Stimulated activated naive CD8-positive, alpha-beta T cell treated with anti-CD3 and anti-CD28 coated beads, Interleukin-15, Interleukin-2, amounts not matched to agents 100 ng/mL and 50 ng/mL, for 24 hours (primary cell): ENCODE measurements around the gene PRDM16.

Source experiments
- H3K27ac Mint-ChIP-seq: one replicate; pipeline ENCODE4 v1.8.0; 2021; ENCODE audit warnings: mild to moderate bottlenecking, mixed read lengths
- H3K27me3 Mint-ChIP-seq: one replicate; pipeline ENCODE4 v1.8.0; 2021; ENCODE audit warnings: mixed read lengths
- H3K36me3 Mint-ChIP-seq: one replicate; pipeline ENCODE4 v1.8.0; 2021; ENCODE audit warnings: low read depth, mixed read lengths
- H3K4me1 Mint-ChIP-seq: one replicate; pipeline ENCODE4 v1.8.0; 2021; ENCODE audit warnings: low read depth, mixed read lengths
- H3K4me3 Mint-ChIP-seq: one replicate; pipeline ENCODE4 v1.8.0; 2021; ENCODE audit warnings: mild to moderate bottlenecking, mixed read lengths
- H3K9me3 Mint-ChIP-seq: one replicate; pipeline ENCODE4 v1.8.0; 2021; ENCODE audit warnings: mixed read lengths

The PRDM16 gene

DNA sequence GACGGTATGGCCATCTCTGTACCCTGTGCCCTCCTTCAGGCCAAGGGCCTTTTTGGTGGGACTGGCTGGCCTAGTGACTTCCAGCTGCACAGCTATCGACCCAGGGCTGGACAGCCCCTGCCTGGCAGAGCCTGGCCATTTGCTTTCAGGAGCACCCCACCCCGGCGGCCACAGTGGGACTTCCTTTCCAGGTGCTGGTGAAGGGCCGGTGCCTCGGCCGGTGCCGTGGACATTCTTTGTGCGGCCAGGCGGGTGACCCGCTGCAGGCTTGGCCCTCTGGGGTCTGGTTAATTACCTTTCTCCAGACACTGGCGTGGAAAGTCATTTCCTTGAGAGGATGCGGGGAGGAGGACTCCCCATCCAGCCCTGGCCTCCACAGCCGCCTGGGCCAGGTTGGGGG lies 50.1 kb downstream of the PRDM16 start:
- Mint-ChIP-seq H3K9me3 (no peaks in the 10 kb centered on the region), H3K27me3 (no peaks in the 10 kb centered on the region), H3K36me3 (no peaks in the 10 kb centered on the region), H3K27ac (no peak overlapping the region), H3K4me1 (no peaks in the 10 kb centered on the region), H3K4me3 (no peak overlapping the region)

DNA sequence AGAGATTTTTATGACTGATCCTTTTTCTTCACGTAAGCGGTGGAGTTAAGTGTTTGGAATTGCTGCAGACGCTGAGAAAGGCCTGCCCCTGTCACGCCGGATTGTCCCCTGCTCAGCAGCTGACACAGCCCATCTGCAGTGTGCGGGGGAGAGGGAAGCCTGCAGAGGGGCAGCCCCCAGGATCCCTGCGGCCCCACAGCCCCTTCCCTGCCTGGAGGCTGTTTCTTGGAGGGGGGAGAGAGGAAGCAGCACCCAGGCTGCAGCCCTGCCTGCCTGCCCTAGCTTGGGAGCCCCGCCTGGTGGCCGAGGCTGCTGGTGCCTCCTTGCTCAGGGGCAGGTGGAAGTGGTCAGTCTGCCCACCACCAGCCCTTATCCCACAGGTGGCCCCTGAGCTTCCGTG lies 50.7 kb downstream of the PRDM16 start:
- Mint-ChIP-seq H3K36me3 (no peaks in the 10 kb centered on the region), H3K4me3 (no peak overlapping the region), H3K9me3 (no peaks in the 10 kb centered on the region), H3K4me1 (no peaks in the 10 kb centered on the region), H3K27me3 (no peaks in the 10 kb centered on the region), H3K27ac (no peak overlapping the region)

DNA sequence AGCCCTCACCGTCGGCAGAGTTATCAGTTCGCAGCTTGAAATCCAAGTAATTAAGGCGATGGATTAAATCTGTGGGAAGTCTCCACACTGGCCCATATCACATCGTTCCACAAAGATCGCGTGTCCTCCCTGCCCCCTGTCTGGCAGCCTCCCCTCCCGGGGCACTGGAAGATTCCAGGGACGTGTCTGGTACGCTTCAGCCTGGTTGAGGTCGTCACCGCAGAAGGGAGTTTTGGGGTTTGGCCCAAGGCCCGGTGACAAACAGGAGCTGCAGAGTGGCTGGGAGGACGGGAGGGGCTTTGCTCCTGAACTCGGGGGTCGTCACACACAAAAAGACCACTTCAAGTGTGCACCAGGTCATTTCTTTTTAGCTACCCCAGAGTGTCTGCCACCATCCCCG lies 51.1 kb downstream of the PRDM16 start:
- no peak overlapping the region for H3K27ac Mint-ChIP-seq
- no peaks in the 10 kb centered on the region for H3K9me3 Mint-ChIP-seq
- no peak overlapping the region for H3K4me3 Mint-ChIP-seq
- no peaks in the 10 kb centered on the region for H3K27me3 Mint-ChIP-seq
- no peaks in the 10 kb centered on the region for H3K36me3 Mint-ChIP-seq
- no peaks in the 10 kb centered on the region for H3K4me1 Mint-ChIP-seq

DNA sequence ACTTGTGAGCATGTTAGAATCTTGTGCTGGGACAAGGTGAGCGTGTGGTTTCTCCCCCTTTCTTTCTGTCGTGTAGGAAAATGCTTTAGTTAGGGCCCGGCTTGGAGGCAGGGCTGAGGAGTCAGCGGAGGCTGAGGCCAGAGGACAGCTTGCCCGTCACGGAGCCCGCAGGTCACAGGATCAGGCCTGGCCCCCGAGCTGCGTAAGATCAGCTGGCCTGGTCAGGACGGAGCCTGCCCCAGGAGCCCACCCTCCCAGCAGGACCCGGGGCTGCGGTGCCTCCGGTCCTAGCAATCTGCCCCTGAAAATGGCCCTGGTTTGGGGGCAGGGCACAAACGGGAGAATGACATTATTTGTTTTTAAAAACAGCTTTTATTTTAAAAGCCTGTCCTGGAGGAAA lies 52.0 kb downstream of the PRDM16 start:
- no peak overlapping the region for H3K27ac Mint-ChIP-seq
- H3K4me3 Mint-ChIP-seq = no peak overlapping the region
- H3K4me1 Mint-ChIP-seq = no peaks in the 10 kb centered on the region
- no peaks in the 10 kb centered on the region for H3K9me3 Mint-ChIP-seq
- no peaks in the 10 kb centered on the region for H3K27me3 Mint-ChIP-seq
- no peaks in the 10 kb centered on the region for H3K36me3 Mint-ChIP-seq

DNA sequence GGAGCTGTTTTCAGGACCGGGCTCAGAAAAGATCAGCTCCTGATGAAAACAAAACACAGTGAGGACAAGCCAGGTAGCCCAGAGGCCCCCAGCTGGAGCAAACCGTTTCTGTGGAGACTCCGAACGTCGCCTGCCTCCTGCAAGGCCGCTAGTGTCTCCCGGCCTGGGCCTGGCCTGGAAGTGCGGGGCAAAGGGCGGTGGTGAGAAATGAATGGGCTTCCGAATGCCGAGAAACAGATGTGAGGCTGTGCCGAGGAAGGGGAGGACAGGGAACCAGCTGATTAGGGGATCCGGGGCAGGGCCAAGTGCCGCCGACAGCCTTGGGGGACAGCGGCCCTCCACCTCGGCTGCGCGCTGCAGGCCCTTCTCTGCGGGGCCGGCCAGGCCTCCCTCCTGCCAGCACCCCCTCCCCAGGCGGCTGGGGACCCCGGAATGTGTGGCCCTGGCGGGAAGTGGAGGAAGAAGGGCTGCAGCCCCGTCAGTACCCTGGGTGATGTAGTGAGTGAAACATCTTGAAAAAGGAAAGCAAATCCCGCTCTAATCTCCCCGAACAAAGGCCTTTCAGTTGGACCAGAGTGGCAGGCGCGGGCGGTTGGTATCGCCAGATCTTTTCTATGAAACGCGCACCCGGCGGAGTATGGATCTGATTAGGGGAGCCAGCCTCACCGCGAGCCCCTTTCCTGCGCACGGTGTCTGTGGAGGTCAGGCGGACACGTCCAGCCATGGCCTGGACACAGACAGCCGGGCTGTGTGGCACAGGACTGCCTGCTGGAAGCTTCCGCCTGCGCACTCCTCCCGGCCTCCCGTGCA lies 52.6 kb downstream of the PRDM16 start:
- H3K4me3 Mint-ChIP-seq = no peak overlapping the region
- H3K9me3 Mint-ChIP-seq = no peaks in the 10 kb centered on the region
- no peaks in the 10 kb centered on the region for H3K36me3 Mint-ChIP-seq
- H3K4me1 Mint-ChIP-seq = no peaks in the 10 kb centered on the region
- H3K27me3 Mint-ChIP-seq = no peaks in the 10 kb centered on the region
- no peak overlapping the region for H3K27ac Mint-ChIP-seq

DNA sequence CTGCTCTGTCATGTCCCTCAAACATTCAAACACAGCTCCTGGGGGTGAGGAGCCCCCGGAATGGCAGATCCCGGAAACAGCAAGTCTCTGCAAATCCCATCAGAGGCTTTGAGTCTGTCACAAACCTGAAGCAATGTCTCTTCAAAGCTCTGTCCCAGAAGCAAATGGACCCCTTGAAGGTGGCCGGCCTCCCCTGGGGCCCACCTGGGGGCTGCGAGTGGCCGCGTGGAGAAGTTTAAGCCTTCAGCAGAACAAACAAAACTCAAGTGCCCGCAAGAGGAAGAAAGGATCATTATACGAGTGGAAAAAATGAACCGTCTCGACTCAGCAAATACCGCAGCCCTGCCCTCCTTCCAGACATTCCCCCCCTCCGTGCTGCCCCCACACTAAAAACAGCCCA lies 53.3 kb downstream of the PRDM16 start:
- no peaks in the 10 kb centered on the region for H3K27me3 Mint-ChIP-seq
- no peaks in the 10 kb centered on the region for H3K9me3 Mint-ChIP-seq
- no peaks in the 10 kb centered on the region for H3K4me1 Mint-ChIP-seq
- H3K36me3 Mint-ChIP-seq = no peaks in the 10 kb centered on the region
- no peak overlapping the region for H3K27ac Mint-ChIP-seq
- no peak overlapping the region for H3K4me3 Mint-ChIP-seq

DNA sequence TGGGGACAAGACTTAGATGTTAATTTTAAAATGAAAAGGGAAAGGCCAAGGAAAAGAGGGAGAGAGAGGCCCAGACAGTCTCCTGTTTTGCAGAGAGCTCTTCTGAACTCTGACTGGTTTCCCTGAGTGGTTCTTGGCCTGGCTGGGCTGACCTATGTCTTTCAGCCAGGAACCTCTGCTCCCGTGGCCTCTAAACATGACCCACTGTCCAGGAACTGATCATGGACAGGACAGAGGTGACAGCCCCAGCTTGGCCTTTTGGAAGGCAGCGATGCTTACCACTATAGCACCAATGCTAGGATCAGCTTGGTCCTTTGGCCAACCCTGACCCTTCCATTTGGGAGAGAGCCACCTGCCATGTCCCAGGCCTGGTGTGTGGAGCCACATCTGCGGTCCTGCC lies 55.2 kb downstream of the PRDM16 start:
- Mint-ChIP-seq H3K27ac (no peak overlapping the region), H3K27me3 (no peaks in the 10 kb centered on the region), H3K9me3 (no peaks in the 10 kb centered on the region), H3K4me3 (no peak overlapping the region), H3K4me1 (no peaks in the 10 kb centered on the region), H3K36me3 (no peaks in the 10 kb centered on the region)

DNA sequence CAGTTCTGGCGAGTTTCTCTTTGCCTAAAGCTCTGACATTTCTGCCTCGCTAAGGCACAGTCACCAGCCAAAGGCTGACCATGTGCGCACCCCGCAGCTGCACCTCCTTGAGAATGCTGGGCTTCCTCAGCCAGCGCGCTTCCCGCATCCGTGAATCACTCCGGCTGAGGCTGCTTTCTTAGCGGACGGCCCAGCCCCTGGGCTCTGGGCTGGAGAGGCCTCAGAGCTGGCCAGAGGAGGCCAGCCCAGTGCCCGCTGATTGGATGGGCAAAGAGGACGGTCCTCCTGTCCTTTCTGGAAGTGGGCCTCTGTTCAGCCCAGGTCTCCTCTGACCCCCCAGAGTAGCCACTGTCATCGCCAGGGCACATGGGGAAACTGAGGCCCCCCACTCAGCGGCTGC lies 56.1 kb downstream of the PRDM16 start:
- H3K4me1 Mint-ChIP-seq = no peaks in the 10 kb centered on the region
- H3K9me3 Mint-ChIP-seq = no peaks in the 10 kb centered on the region
- H3K4me3 Mint-ChIP-seq = no peak overlapping the region
- H3K27ac Mint-ChIP-seq = no peak overlapping the region
- H3K36me3 Mint-ChIP-seq = no peaks in the 10 kb centered on the region
- H3K27me3 Mint-ChIP-seq = no peaks in the 10 kb centered on the region

DNA sequence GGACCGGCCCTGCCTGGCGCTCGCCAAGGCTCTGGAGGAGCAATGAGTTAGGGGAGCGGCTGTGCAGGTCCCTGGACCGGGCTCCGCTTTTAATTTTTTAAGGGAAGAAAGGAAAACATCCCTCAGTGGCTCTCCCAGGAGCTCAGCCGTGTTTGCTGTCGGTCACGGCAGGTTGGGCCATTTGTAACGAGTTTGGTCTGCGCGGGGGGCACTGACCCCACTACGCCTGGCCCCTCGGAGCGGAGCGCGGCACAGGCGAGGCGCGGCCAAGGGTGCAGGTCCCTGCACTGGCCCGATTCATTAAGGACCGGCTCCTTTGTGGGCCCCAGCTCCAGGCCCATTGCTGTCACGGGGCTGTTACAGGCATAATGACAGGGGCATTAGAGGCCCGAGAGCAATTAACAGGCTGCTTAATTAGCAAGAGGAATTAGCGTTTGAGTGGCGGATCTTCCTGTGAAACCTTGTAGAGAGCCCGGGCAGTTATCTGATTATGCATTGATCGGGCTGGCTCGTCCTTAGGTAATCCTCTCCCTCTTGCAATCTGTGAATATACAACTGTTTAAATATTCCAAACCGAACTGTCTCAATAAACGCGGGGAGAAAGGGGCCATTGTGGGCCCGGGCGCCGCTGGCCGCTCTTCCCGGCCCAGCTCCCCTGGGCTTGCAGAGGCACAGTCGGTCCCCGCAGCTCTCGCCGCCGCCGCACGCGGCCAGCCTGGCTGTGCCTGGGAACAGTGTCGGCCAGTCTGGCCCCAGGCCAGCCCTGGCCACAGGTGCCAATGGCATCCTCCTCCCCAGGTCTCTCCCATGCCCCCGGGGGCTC lies 56.8 kb downstream of the PRDM16 start:
- H3K4me1 Mint-ChIP-seq = no peaks in the 10 kb centered on the region
- no peaks in the 10 kb centered on the region for H3K27me3 Mint-ChIP-seq
- H3K27ac Mint-ChIP-seq = no peak overlapping the region
- H3K36me3 Mint-ChIP-seq = no peaks in the 10 kb centered on the region
- no peak overlapping the region for H3K4me3 Mint-ChIP-seq
- no peaks in the 10 kb centered on the region for H3K9me3 Mint-ChIP-seq

DNA sequence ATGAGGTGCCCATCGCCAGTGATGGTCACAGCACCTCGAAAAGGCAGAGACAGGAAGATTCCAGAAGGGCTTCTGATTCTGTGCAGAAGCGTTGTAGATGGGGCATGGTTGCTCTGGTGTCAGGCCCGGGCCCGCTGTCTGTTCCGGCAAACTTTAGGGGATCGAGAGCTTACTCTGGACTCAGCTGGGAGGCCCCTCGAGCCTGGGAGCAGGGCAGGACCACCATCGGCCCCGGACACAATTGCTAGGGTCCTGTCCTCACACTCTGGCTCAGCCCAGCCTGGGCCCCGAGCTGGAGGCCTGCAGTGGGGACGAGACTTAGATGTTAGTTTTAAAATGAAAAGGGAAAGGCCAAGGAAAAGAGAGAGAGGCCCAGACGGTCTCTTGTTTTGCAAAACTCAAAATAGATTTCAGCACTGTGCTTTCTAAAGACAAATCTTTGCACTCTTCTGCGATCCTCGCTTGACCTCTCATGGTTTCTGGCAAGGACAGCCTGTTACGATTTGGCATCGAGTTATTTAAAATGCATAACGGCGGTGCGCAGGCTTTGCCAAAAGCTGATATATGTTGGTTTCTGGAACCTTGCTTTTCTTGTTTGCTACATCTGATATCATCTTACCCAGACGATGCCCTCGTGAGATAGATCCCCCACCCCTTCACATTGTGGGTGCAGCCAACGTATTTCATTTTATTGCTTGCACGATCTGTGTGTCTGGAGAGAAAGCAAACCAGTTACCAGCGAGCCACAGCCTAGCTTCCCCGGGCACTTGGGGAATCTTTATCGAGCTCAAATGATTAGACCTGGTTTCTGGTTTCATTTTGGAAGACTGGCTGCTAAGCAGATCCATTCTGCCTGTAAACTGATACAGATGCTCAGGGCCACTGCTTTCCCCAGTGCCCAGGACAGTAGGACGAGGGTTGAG lies 58.0 kb downstream of the PRDM16 start:
- Mint-ChIP-seq H3K9me3 (no peaks in the 10 kb centered on the region), H3K27me3 (no peaks in the 10 kb centered on the region), H3K4me1 (no peaks in the 10 kb centered on the region), H3K4me3 (no peak overlapping the region), H3K36me3 (no peaks in the 10 kb centered on the region), H3K27ac (no peak overlapping the region)

DNA sequence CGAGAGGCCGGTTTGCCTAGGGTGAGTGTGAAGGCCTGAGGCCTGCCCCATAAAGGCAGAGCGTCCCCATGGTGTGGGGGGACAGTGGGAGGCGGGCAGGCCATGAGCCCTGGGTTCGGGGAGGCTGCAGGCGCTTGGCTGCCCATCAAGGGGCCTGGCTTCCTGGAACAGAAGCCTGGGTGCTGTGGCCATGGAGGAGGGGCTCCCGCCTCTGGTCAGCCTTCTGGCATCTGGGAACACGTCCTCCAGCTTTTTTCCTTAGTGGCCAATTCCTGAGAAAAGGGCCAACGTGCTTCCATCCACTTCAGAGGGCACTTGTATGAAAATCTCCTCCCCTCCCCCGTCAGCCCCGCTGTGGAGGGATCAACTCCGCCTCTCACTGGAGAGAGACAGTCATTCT lies 58.7 kb downstream of the PRDM16 start:
- H3K27me3 Mint-ChIP-seq = no peaks in the 10 kb centered on the region
- H3K27ac Mint-ChIP-seq = no peak overlapping the region
- H3K36me3 Mint-ChIP-seq = no peaks in the 10 kb centered on the region
- H3K9me3 Mint-ChIP-seq = no peaks in the 10 kb centered on the region
- H3K4me1 Mint-ChIP-seq = no peaks in the 10 kb centered on the region
- no peak overlapping the region for H3K4me3 Mint-ChIP-seq

DNA sequence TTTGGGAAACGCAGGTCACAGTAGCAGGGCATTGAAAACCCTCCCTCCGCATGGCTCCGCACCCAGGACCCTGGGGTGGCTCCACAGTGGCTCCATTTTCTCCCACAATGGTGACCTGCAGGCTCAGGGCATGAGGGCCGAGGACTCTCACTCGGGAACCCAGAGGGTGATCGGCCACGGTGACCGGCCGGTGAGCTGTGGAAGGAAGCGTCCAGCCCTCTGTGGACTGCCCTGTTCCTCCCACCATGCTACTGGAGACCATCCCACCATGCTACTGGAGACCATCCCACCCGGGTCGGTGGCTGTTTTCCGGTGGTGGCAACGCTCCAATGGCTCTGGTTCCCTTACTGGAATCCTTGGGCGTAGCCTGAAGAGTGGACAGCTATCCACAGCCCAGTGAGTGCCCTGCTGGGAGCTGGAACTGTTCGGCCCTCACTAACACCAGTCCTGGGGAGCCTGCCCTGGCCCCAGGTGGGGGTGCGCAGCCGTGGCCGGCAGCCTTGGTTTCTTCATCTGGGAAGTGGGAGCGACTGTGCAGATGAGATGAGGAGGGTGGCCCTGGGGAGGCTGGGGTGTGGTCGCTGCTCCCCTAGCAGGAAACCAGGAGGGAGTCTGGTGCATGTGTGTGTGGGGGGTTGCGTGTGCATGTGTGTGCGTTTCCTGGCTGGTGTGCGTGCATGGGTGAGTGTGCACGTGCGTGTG lies 59.6 kb downstream of the PRDM16 start:
- no peaks in the 10 kb centered on the region for H3K4me1 Mint-ChIP-seq
- H3K4me3 Mint-ChIP-seq = no peak overlapping the region
- H3K36me3 Mint-ChIP-seq = no peaks in the 10 kb centered on the region
- H3K27me3 Mint-ChIP-seq = no peaks in the 10 kb centered on the region
- no peaks in the 10 kb centered on the region for H3K9me3 Mint-ChIP-seq
- no peak overlapping the region for H3K27ac Mint-ChIP-seq

DNA sequence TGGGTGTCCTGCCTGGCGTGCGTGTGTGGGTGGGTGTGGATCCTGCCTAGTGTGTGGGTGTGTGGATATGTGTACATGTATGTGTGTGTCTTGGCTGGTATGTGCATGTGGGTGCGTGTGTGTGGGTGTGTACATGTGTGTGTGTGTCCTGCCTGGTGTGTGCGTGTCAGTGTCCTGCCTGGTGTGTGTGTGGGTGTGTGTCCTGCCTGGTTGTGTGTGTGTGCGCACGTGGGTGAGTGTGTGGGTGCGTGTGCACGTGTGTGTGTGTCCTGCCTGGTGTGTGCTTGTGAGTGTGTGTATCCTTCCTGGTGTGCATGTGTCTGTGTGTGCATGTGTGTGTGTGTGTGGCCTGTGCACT lies 60.1 kb downstream of the PRDM16 start:
- H3K27me3 Mint-ChIP-seq = no peaks in the 10 kb centered on the region
- H3K4me1 Mint-ChIP-seq = no peaks in the 10 kb centered on the region
- no peaks in the 10 kb centered on the region for H3K9me3 Mint-ChIP-seq
- no peak overlapping the region for H3K4me3 Mint-ChIP-seq
- H3K36me3 Mint-ChIP-seq = no peaks in the 10 kb centered on the region
- no peak overlapping the region for H3K27ac Mint-ChIP-seq

DNA sequence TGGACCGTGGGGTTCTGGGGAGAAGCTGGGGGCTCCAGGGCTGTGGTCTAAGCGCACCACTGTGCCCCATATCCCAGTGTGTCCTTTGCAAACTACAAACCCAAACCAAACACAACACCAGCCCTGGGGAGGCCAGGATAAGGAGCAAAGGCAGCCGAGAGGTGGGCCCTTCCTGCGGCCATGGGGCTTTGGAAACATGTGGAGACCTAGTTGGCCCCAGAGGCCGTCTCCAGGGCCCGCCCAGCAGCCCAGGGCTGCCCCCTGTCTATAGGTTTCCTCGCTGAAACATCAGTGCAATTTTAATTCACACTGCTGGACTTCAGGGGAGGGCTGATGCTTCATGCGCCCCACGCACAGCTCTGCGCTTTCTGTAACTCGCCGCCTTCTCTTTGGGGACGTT lies 61.3 kb downstream of the PRDM16 start:
- H3K27ac Mint-ChIP-seq = no peak overlapping the region
- H3K4me3 Mint-ChIP-seq = no peak overlapping the region
- H3K27me3 Mint-ChIP-seq = no peaks in the 10 kb centered on the region
- H3K9me3 Mint-ChIP-seq = no peaks in the 10 kb centered on the region
- H3K36me3 Mint-ChIP-seq = no peaks in the 10 kb centered on the region
- H3K4me1 Mint-ChIP-seq = no peaks in the 10 kb centered on the region
